CD14-positive monocyte (primary cell): ENCODE measurements around the gene RAB6B. TPM values are rescaled to one million over a fixed set of nuclear protein-coding genes. Genes with fewer than 3 reads are reported as not detected.

Source experiments
- DNase-seq, 3 donors: peaks; one replicate each; pipeline ENCODE4 v3.0.0-alpha.2; 2011 to 2022
- H2AFZ ChIP-seq: 2 replicates; pipeline ENCODE4 v1.6.0; 2012; ENCODE audit warnings: mild to moderate bottlenecking, low read depth, low read length, inconsistent platforms; ENCODE audit not compliant: insufficient read depth, poor library complexity, severe bottlenecking
- H3K27ac ChIP-seq, 2 donors: 1 replicate in 1 of 2; 2 replicates in 1 of 2; pipeline ENCODE4 v1.5.1; 2012 to 2013; ENCODE audit warnings: low read length in 2 of 2, control low read depth in 1 of 2, inconsistent platforms in 1 of 2, low read depth in 1 of 2, mild to moderate bottlenecking in 1 of 2
- H3K27me3 ChIP-seq, 2 donors: one replicate each; pipeline versions ENCODE4 v1.6.0 to v1.6.1; 2011 to 2013; ENCODE audit warnings: low read length in 2 of 2; ENCODE audit not compliant: control insufficient read depth in 2 of 2, insufficient read depth in 2 of 2
- H3K36me3 ChIP-seq, 2 donors: replicated peaks in 1 of 2; 1 replicate in 1 of 2; 2 replicates in 1 of 2; pipeline versions ENCODE4 v1.5.1 to v1.6.1; 2012 to 2013; ENCODE audit warnings: low read length in 2 of 2, control low read depth in 1 of 2, inconsistent platforms in 1 of 2, mild to moderate bottlenecking in 1 of 2; ENCODE audit not compliant: insufficient read depth in 2 of 2, control insufficient read depth in 1 of 2
- H3K4me1 ChIP-seq, 2 donors: 1 replicate in 1 of 2; 2 replicates in 1 of 2; pipeline versions ENCODE4 v1.5.1 to v1.6.1; 2012 to 2013; ENCODE audit warnings: low read length in 2 of 2, control low read depth in 1 of 2, inconsistent platforms in 1 of 2, mild to moderate bottlenecking in 1 of 2, moderate library complexity in 1 of 2; ENCODE audit not compliant: insufficient read depth in 2 of 2, control insufficient read depth in 1 of 2
- H3K4me2 ChIP-seq: replicated peaks from 2 replicates; pipeline ENCODE3; 2012; ENCODE audit warnings: low read length, moderate library complexity, mild to moderate bottlenecking; ENCODE audit not compliant: poor library complexity, severe bottlenecking; ENCODE audit errors: extremely low read depth
- H3K4me3 ChIP-seq, 3 experiments: fragments of 200-600 bp in 1 of 3; sonication (generic) in 1 of 3; replicated peaks in 1 of 3; 1 replicate in 2 of 3; 2 replicates in 1 of 3; pipeline ENCODE4 v1.5.1; 2011 to 2013; ENCODE audit warnings: low read length in 3 of 3, mild to moderate bottlenecking in 3 of 3, control low read depth in 2 of 3, low read depth in 2 of 3, inconsistent platforms in 1 of 3, moderate library complexity in 1 of 3
- H3K79me2 ChIP-seq: 2 replicates; pipeline ENCODE4 v1.6.0; 2012; ENCODE audit warnings: mild to moderate bottlenecking, control low read depth, inconsistent platforms, low read length, moderate library complexity; ENCODE audit not compliant: insufficient read depth
- H3K9ac ChIP-seq: 2 replicates; pipeline ENCODE4 v1.6.0; 2017; ENCODE audit warnings: low read length, mild to moderate bottlenecking; ENCODE audit not compliant: insufficient read depth, poor library complexity, severe bottlenecking
- H3K9me3 ChIP-seq, 2 donors: replicated peaks in 1 of 2; 1 replicate in 1 of 2; 2 replicates in 1 of 2; pipeline versions ENCODE4 v1.5.1 to v1.6.1; 2012 to 2013; ENCODE audit warnings: low read length in 2 of 2, control low read depth in 1 of 2; ENCODE audit not compliant: control insufficient read depth in 1 of 2, insufficient read depth in 1 of 2
- H4K20me1 ChIP-seq: 2 replicates; pipeline ENCODE4 v1.6.0; 2012; ENCODE audit warnings: mild to moderate bottlenecking, low read length, control low read depth, moderate library complexity; ENCODE audit not compliant: insufficient read depth
- H3K27ac Mint-ChIP-seq, 7 donors: one replicate each; pipeline ENCODE4 v1.8.0; 2020; ENCODE audit warnings: mild to moderate bottlenecking in 7 of 7, mixed read lengths in 7 of 7, moderate library complexity in 6 of 7, inconsistent platforms in 2 of 7
- H3K27me3 Mint-ChIP-seq, 3 donors: one replicate each; pipeline ENCODE4 v1.8.0; 2021 to 2022; ENCODE audit warnings: low read depth in 3 of 3, mild to moderate bottlenecking in 3 of 3, mixed read lengths in 3 of 3, moderate library complexity in 3 of 3, inconsistent platforms in 1 of 3
- H3K36me3 Mint-ChIP-seq, 2 donors: one replicate each; pipeline ENCODE4 v1.8.0; 2020; ENCODE audit warnings: mixed read lengths in 2 of 2, inconsistent platforms in 1 of 2, mild to moderate bottlenecking in 1 of 2
- H3K4me1 Mint-ChIP-seq: one replicate; pipeline ENCODE4 v1.8.0; 2020; ENCODE audit warnings: mild to moderate bottlenecking, mixed read lengths
- H3K4me3 Mint-ChIP-seq, 2 donors: one replicate each; pipeline ENCODE4 v1.8.0; 2020; ENCODE audit warnings: mild to moderate bottlenecking in 2 of 2, mixed read lengths in 2 of 2, moderate library complexity in 1 of 2
- H3K9me3 Mint-ChIP-seq, 7 donors: one replicate each; pipeline ENCODE4 v1.8.0; 2020 to 2022; ENCODE audit warnings: mixed read lengths in 7 of 7, mild to moderate bottlenecking in 6 of 7, moderate library complexity in 6 of 7, inconsistent platforms in 2 of 7
- WGBS: methylation state at CpG from one replicate; pipeline ENCODE4 v1.1.5; 2013; ENCODE audit warnings: missing lambda C conversion rate; ENCODE audit not compliant: insufficient coverage; 5-methylcytosine and 5-hydroxymethylcytosine counted together
- intact Hi-C, 2 donors: fragments of 100-400 bp; cut with micrococcal nuclease; formaldehyde crosslinking; loops; one replicate each; pipeline versions ENCODE4 v1.15.0 to v1.15.1; 2023
- polyA plus RNA-seq, 3 donors: library from polyadenylated mRNA; depleted of rRNA in 1 of 3; unstranded in 2 of 3; stranded (reverse) in 1 of 3; fragments of 300-500 nt in 2 of 3; fragments of >200 nt in 1 of 3; fragmentation: Illumina TruSeq in 2 of 3; gene quantifications; 1 replicate in 2 of 3; 2 replicates in 1 of 3; pipeline ENCODE4 v1.2.3, GENCODE V29; 2012 to 2021
- TF ChIP-seq, protein P1 (sequence below): fragments of 200-600 bp; IDR thresholded peaks from one replicate; pipeline ENCODE4 v1.8.0; 2022; ENCODE audit warnings: antibody characterized with exemption, mild to moderate bottlenecking

The RAB6B gene
- polyA plus RNA-seq, 3 donors = 0.46 TPM; not detected in 2

- Histone ChIP-seq H3K79me2 (no peaks in the 10 kb centered on the region), H3K4me3 (no peak overlapping the region), H3K27ac (no peak overlapping the region), H2AFZ (no peak overlapping the region), H3K4me1 (no peaks in the 10 kb centered on the region), H4K20me1 (no peaks in the 10 kb centered on the region), H3K36me3 (no peaks in the 10 kb centered on the region), H3K27me3 (no peaks in the 10 kb centered on the region), H3K4me2 (no peak overlapping the region), H3K9ac (no peak overlapping the region), H3K9me3 (no peaks in the 10 kb centered on the region)
- intact Hi-C loops = no loop called here
- H3K4me1 Mint-ChIP-seq = no peaks in the 10 kb centered on the region
- no peaks in the 10 kb centered on the region for H3K36me3 Mint-ChIP-seq
- no peak overlapping the region for H3K4me3 Mint-ChIP-seq
- WGBS = 100% methylated on average over 1 of the region's 4 CpGs
- H3K27ac Mint-ChIP-seq = no peak overlapping the region
- no peak for DNase-seq
- TF ChIP-seq, protein P1, sequence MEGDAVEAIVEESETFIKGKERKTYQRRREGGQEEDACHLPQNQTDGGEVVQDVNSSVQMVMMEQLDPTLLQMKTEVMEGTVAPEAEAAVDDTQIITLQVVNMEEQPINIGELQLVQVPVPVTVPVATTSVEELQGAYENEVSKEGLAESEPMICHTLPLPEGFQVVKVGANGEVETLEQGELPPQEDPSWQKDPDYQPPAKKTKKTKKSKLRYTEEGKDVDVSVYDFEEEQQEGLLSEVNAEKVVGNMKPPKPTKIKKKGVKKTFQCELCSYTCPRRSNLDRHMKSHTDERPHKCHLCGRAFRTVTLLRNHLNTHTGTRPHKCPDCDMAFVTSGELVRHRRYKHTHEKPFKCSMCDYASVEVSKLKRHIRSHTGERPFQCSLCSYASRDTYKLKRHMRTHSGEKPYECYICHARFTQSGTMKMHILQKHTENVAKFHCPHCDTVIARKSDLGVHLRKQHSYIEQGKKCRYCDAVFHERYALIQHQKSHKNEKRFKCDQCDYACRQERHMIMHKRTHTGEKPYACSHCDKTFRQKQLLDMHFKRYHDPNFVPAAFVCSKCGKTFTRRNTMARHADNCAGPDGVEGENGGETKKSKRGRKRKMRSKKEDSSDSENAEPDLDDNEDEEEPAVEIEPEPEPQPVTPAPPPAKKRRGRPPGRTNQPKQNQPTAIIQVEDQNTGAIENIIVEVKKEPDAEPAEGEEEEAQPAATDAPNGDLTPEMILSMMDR = no peak
- H3K27me3 Mint-ChIP-seq = peaks cover 0 to 6% (median 4%) of the 10 kb centered on the region in 3 donors
- H3K9me3 Mint-ChIP-seq = peaks cover 0 to 2% (median 0%) of the 10 kb centered on the region in 7 donors
Measured at GRCh38 chr3:133872161-133872560, 23.5 kb downstream of the RAB6B start.

DNA sequence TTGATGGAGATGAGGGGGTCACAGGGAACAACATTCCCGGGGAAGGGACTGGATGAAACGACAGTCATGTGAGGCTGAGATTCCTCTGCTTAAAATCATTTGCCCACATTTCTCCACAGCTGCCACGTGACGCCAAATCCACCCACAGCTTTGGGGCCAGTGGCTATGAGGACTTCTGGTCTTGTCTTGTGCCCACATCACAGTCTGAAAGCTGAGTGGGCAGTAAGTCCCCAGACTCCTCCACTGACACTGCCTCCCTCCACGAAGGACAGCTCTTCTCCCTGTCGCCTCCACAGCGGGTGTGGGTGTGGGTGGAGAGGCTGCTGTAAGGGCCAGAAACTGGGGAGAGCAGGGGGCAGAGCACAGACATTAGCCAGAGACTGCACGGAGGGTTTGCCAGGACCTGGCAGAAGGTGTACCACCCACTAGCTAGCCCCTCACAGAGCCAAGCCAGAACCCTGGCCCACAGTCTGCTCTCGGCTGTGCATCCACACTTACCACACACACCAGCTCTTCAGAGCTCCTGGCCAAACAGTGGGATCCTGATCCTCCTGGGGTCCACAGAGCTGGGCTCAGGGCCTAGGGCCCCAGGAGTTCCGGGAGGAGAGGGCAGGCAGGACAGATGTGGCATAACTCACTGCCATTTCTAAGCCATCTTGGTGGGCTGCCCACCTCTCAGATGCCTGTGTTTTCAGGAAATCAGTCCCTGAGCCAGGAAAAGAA, 24.2 kb downstream of the RAB6B start:
- no peaks in the 10 kb centered on the region for H3K36me3 Mint-ChIP-seq

More for the DNA sequence above, 24.2 kb downstream of the RAB6B start:
- no peaks in the 10 kb centered on the region for H3K36me3 ChIP-seq
- no peak overlapping the region for H3K4me2 ChIP-seq
- H3K27me3 ChIP-seq = no peaks in the 10 kb centered on the region
- DNase-seq = no peak
- H3K9ac ChIP-seq = no peak overlapping the region
- no peak overlapping the region for H3K27ac ChIP-seq
- H3K4me3 ChIP-seq = no peak overlapping the region
- Mint-ChIP-seq H3K9me3 (no peaks in the 10 kb centered on the region), H3K4me3 (no peak overlapping the region), H3K4me1 (no peaks in the 10 kb centered on the region), H3K27ac (no peak overlapping the region), H3K27me3 (peaks cover 0 to 4% (median 3%) of the 10 kb centered on the region in 3 donors)
- H3K9me3 ChIP-seq = no peaks in the 10 kb centered on the region
- H4K20me1 ChIP-seq = no peaks in the 10 kb centered on the region
- TF ChIP-seq, protein P1 = no peak
- H2AFZ ChIP-seq = no peak overlapping the region
- no peaks in the 10 kb centered on the region for H3K4me1 ChIP-seq
- intact Hi-C loops = no loop called here
- no peaks in the 10 kb centered on the region for H3K79me2 ChIP-seq
- WGBS = 94% methylated on average over 7 of the region's 10 CpGs
